Hepatocyte (in vitro differentiated cells): Measurements from ENCODE around the gene RAD23B. TPM values are rescaled to one million over a fixed set of nuclear protein-coding genes. Genes with fewer than 3 reads are reported as not detected.
A peak's percentile ranks its signal among the peaks of the same experiment; 100 is the strongest.

ENCODE experiments used
- DNase-seq: peaks from one replicate; pipeline ENCODE4 v3.0.0-alpha.2; 2016; ENCODE audit warnings: low spot score
- H2AFZ ChIP-seq: fragments of 200-600 bp; sonication (generic); 2 replicates; pipeline ENCODE4 v1.6.0; 2016; ENCODE audit warnings: antibody characterized with exemption, mild to moderate bottlenecking
- H3K27ac ChIP-seq: fragments of 200-600 bp; sonication (generic); 2 replicates; pipeline ENCODE4 v1.5.1; 2016; ENCODE audit warnings: mild to moderate bottlenecking
- H3K27me3 ChIP-seq: fragments of 200-600 bp; sonication (generic); 2 replicates; pipeline ENCODE4 v1.6.1; 2016
- H3K36me3 ChIP-seq: fragments of 200-600 bp; sonication (generic); replicated peaks from 2 replicates; pipeline ENCODE4 v1.5.1; 2016; ENCODE audit warnings: low read depth; ENCODE audit not compliant: insufficient read depth
- H3K4me1 ChIP-seq: fragments of 200-600 bp; sonication (generic); 2 replicates; pipeline ENCODE4 v1.5.1; 2016; ENCODE audit warnings: mild to moderate bottlenecking, moderate library complexity; ENCODE audit not compliant: insufficient read depth
- H3K4me2 ChIP-seq: fragments of 200-600 bp; sonication (generic); 2 replicates; pipeline ENCODE4 v1.6.0; 2016
- H3K4me3 ChIP-seq: fragments of 200-600 bp; sonication (generic); 2 replicates; pipeline ENCODE4 v1.5.1; 2016; ENCODE audit warnings: mild to moderate bottlenecking
- H3K79me2 ChIP-seq: fragments of 200-600 bp; sonication (generic); 2 replicates; pipeline ENCODE4 v1.6.0; 2017; ENCODE audit warnings: mild to moderate bottlenecking
- H3K9me2 ChIP-seq: fragments of 200-600 bp; sonication (generic); replicated peaks from 2 replicates; pipeline ENCODE4 v1.6.0; 2017; ENCODE audit warnings: mild to moderate bottlenecking; ENCODE audit not compliant: insufficient read depth
- H3K9me3 ChIP-seq: fragments of 200-600 bp; sonication (generic); 2 replicates; pipeline ENCODE4 v1.5.1; 2016; ENCODE audit warnings: low read depth, mild to moderate bottlenecking
- H4K20me1 ChIP-seq: fragments of 200-600 bp; sonication (generic); 2 replicates; pipeline ENCODE4 v1.6.0; 2016; ENCODE audit warnings: mild to moderate bottlenecking; ENCODE audit not compliant: insufficient read depth, poor library complexity, severe bottlenecking
- EZH2 ChIP-seq: fragments of 200-600 bp; sonication (generic); IDR thresholded peaks from 2 replicates; pipeline ENCODE4 v1.6.1; 2016; ENCODE audit warnings: antibody characterized with exemption, mild to moderate bottlenecking, borderline replicate concordance
- EZH2phosphoT487 ChIP-seq: fragments of 200-600 bp; sonication (generic); IDR thresholded peaks from one replicate; pipeline ENCODE4 v1.6.1; 2018; ENCODE audit warnings: antibody characterized with exemption, mild to moderate bottlenecking, low read depth, moderate library complexity; ENCODE audit not compliant: unreplicated experiment, severe bottlenecking
- WGBS: methylation state at CpG from one replicate; pipeline ENCODE4 v1.1.6; 2016; ENCODE audit warnings: low lambda C conversion rate; ENCODE audit errors: missing lambda C conversion rate; 5-methylcytosine and 5-hydroxymethylcytosine counted together
- polyA plus RNA-seq: library from polyadenylated mRNA; unstranded; fragments of >200 nt; fragmentation: Nextera tagmentation; extraction: Ambion mirVana; gene quantifications from 2 replicates; pipeline ENCODE4 v1.2.1, GENCODE V29; 2016
- total RNA-seq: library from RNA; depleted of rRNA; stranded (reverse); fragments of >200 nt; gene quantifications from 2 replicates; pipeline ENCODE4 v1.2.3, GENCODE V29; 2014
- TF ChIP-seq, protein P1 (sequence below): fragments of 200-600 bp; sonication (generic); IDR thresholded peaks from 2 replicates; pipeline ENCODE4 v1.5.1; 2016; ENCODE audit warnings: antibody characterized with exemption, mild to moderate bottlenecking; ENCODE audit not compliant: poor library complexity

RAD23B gene
- total and polyA plus RNA-seq, 2 experiments from 2014 or later = 15.9 to 126 TPM

DNA sequence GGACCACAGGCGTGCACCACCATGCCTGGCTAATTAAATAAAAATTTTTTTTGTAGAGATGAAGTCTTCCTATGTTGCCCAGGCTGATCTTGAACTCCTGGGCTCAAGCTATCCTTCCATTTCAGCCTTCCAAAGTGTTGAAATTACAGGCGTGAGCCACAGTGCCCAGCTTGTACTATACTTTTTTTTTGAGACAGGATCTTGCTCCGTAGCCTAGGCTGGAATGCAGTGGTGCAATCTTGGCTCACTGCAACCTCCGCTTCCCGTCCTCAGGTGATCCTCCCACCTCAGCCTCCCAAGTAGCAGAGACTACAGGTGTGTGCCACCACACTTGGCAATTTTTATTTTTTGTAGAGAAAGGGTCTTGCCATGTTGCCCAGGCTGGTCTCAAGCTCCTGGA, 5.3 kb upstream of the RAD23B start:
- H3K4me3 ChIP-seq = no peak overlapping the region
- H3K4me1 ChIP-seq = peaks cover 13% of the 10 kb centered on the region
- H3K9me3 ChIP-seq = no peaks in the 10 kb centered on the region
- 95% methylated on average over 5 of the region's 5 CpGs for WGBS
- no peak for TF ChIP-seq EZH2phosphoT487
- TF ChIP-seq, protein P1, sequence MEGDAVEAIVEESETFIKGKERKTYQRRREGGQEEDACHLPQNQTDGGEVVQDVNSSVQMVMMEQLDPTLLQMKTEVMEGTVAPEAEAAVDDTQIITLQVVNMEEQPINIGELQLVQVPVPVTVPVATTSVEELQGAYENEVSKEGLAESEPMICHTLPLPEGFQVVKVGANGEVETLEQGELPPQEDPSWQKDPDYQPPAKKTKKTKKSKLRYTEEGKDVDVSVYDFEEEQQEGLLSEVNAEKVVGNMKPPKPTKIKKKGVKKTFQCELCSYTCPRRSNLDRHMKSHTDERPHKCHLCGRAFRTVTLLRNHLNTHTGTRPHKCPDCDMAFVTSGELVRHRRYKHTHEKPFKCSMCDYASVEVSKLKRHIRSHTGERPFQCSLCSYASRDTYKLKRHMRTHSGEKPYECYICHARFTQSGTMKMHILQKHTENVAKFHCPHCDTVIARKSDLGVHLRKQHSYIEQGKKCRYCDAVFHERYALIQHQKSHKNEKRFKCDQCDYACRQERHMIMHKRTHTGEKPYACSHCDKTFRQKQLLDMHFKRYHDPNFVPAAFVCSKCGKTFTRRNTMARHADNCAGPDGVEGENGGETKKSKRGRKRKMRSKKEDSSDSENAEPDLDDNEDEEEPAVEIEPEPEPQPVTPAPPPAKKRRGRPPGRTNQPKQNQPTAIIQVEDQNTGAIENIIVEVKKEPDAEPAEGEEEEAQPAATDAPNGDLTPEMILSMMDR = no peak
- H3K79me2 ChIP-seq = no peaks in the 10 kb centered on the region
- no peak overlapping the region for H3K27ac ChIP-seq
- H3K4me2 ChIP-seq = no peak overlapping the region
- no peak overlapping the region for H2AFZ ChIP-seq
- no peaks in the 10 kb centered on the region for H4K20me1 ChIP-seq
- no peaks in the 10 kb centered on the region for H3K36me3 ChIP-seq
- no peaks in the 10 kb centered on the region for H3K27me3 ChIP-seq
- DNase-seq = no peak
- no peaks in the 10 kb centered on the region for H3K9me2 ChIP-seq

DNA sequence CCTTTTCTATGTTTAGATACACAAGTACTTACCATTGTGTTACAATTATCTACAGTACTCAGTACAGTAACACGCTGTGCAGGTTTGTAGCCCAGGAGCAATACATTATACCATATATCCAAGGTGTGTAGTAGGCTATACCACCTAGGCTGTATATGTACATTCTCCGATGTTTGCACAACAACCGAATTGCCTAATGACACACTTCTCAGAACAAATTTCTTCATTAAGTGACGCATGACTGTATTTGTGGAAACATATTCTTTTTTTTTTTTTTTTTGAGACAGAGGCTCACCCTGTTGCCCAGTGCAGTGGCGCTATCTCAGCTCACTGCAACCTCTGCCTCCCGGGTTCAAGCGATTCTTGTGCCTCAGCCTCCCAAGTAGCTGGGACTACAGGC, 4.0 kb upstream of the RAD23B start:
- H3K4me2 ChIP-seq = no peak overlapping the region
- H2AFZ ChIP-seq = no peak overlapping the region
- peaks cover 13% of the 10 kb centered on the region for H3K4me1 ChIP-seq
- no peaks in the 10 kb centered on the region for H3K36me3 ChIP-seq
- DNase-seq = no peak
- TF ChIP-seq EZH2 = no peak
- no peak for TF ChIP-seq EZH2phosphoT487
- TF ChIP-seq, protein P1 = no peak
- H3K79me2 ChIP-seq = peaks cover 9% of the 10 kb centered on the region
- no peaks in the 10 kb centered on the region for H3K9me2 ChIP-seq
- H4K20me1 ChIP-seq = peaks cover under 1% of the 10 kb centered on the region
- H3K27ac ChIP-seq = no peak overlapping the region
- H3K9me3 ChIP-seq = no peaks in the 10 kb centered on the region
- WGBS = over 99% methylated on average over 7 of the region's 7 CpGs
- no peaks in the 10 kb centered on the region for H3K27me3 ChIP-seq
- no peak overlapping the region for H3K4me3 ChIP-seq

DNA sequence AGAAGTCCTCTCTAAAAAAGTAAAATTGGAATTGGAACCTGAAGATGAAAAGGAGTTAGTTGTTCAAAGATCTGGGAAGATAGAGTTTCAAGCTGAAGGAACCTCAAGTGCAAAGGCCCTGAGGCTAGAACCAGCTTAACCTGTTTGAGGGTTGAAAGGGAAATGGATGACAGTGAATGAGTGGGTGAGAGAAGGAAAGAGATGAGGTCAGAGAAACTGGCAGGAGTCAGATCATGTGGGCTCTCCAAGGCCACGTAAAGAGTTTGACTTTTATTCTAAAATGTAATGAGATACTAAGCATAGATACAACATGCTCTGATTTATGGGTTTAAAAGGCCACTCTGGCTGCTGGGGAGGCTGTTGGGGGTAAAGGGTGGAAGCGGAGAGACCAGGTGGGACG, 2.5 kb upstream of the RAD23B start:
- no peaks in the 10 kb centered on the region for H3K36me3 ChIP-seq
- H3K27ac ChIP-seq = peak overlapping the region; percentile 46
- peaks cover 3% of the 10 kb centered on the region for H3K4me1 ChIP-seq
- H3K4me2 ChIP-seq = no peak overlapping the region
- no peaks in the 10 kb centered on the region for H3K9me3 ChIP-seq
- TF ChIP-seq EZH2phosphoT487 (no peak), EZH2 (no peak)
- TF ChIP-seq, protein P1 = no peak
- H4K20me1 ChIP-seq = peaks cover 15% of the 10 kb centered on the region
- 71% methylated on average over 3 of the region's 3 CpGs for WGBS
- DNase-seq = no peak
- no peaks in the 10 kb centered on the region for H3K9me2 ChIP-seq
- H2AFZ ChIP-seq = no peak overlapping the region
- no peak overlapping the region for H3K4me3 ChIP-seq
- H3K27me3 ChIP-seq = no peaks in the 10 kb centered on the region
- peaks cover 24% of the 10 kb centered on the region for H3K79me2 ChIP-seq

DNA sequence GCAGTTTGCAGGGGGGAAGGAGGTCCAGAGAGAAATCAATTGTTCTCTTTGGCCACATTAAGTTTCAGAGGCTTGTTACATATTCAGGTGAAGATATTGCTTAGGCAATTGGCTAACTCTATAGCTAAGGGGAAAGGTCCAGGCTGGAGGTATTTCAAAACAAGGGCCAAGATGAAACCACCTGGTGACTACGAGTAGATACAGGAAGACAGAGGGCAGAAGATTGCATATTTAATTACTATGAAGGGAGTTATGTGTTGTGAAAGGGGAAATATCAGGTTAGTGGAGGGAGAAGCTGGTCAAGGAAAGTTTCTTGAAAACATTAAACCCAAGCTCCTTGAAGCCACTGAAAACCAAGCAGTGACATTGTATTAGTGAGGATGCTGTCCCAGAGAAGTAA, 1.9 kb upstream of the RAD23B start:
- peak overlapping the region; percentile 46 for H3K27ac ChIP-seq
- peaks cover 7% of the 10 kb centered on the region for H3K4me1 ChIP-seq
- H3K79me2 ChIP-seq = peaks cover 30% of the 10 kb centered on the region
- H3K4me3 ChIP-seq = no peak overlapping the region
- no peak for TF ChIP-seq EZH2phosphoT487
- no peak for TF ChIP-seq EZH2
- TF ChIP-seq, protein P1 = no peak
- no peak overlapping the region for H3K4me2 ChIP-seq
- no peak for DNase-seq
- H4K20me1 ChIP-seq = peaks cover 21% of the 10 kb centered on the region
- no peaks in the 10 kb centered on the region for H3K27me3 ChIP-seq
- WGBS = 64% methylated on average over 1 of the region's 1 CpG
- H3K9me2 ChIP-seq = no peaks in the 10 kb centered on the region
- no peak overlapping the region for H2AFZ ChIP-seq
- no peaks in the 10 kb centered on the region for H3K36me3 ChIP-seq
- no peaks in the 10 kb centered on the region for H3K9me3 ChIP-seq
